Measurements from ENCODE around the gene DUS3L.
"Not testable (repeated sequence)": the region's sequence is repeated elsewhere in the genome, so short reads cannot be mapped to it uniquely, and the experiment has no call there.

DNA sequence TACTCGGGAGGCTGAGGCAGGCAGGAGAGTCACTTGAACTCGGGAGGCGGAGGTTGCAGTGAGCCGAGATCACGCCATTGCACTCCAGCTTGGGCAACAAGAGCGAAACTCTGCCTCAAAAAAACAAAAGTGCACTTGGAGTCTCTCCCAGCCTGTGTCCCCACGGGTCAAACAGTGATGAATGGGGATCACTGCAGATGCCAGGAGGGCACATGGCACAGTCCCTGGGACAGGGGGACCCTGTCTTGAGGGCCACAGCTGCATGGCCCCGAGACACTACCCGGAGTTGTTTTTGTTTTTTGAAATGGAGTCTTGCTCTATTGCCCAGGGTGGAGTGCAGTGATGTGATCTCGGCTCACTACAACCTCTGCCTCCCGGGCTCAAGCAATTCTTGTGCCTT lies 10.0 kb downstream of the DUS3L start:
- TF ChIP-seq CTCF (IDR thresholded peaks at IDR 0.05; ENCODE audit: poor library complexity); EZH2 (IDR thresholded peaks at IDR 0.05; ENCODE audit: borderline replicate concordance): not testable (repeated sequence)
